Fibroblast of lung (primary cell): ENCODE data around the gene PILRB.

Source experiments
- CTCF ChIP-seq, 2 donors: IDR thresholded peaks in 1 of 2; conservative IDR thresholded peaks in 1 of 2; 1 replicate in 1 of 2; 2 replicates in 1 of 2; pipeline ENCODE4 v1.5.1; 2011 to 2012; ENCODE audit warnings: low read length in 2 of 2, control low read depth in 1 of 2, inconsistent platforms in 1 of 2, low read depth in 1 of 2, mild to moderate bottlenecking in 1 of 2
- EZH2 ChIP-seq: IDR thresholded peaks from 2 replicates; pipeline ENCODE4 v1.5.1; 2012; ENCODE audit warnings: low read length, control low read depth, mild to moderate bottlenecking; ENCODE audit errors: missing control alignments

DNA sequence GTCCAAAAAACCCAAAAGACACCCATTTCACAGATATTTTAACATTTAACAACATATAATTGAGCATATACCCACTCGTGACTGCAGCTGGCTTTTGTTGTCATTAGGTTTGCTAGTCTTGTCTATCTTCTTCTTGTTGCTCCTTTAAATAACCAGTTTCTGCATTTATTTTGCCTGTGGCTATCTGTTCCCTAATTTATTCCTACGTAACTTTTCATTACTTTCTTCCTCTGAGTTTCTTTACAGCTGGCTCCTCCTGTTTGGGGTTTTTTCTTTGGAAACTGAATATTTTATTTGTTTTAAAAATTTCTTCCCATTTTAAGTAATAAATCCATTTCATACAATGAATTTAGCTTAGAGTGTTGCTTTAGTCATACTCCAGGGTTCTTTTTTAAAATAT is 29.8 kb downstream of the PILRB start:
- TF ChIP-seq CTCF (conservative IDR thresholded peaks at IDR 0.05 in 1 of 2, IDR thresholded peaks at IDR 0.05 in 1 of 2; ENCODE audit: low read depth in 1 of 2, low read length in 2 of 2) = no peak
- no peak for TF ChIP-seq EZH2
